Caco-2 (cell line): ENCODE data around the gene CALD1. TPM values are rescaled to one million over a fixed set of nuclear protein-coding genes. Genes with fewer than 3 reads are reported as not detected.

Source experiments
- BruUV-seq: library from RNA; stranded (reverse); fragments of 400-500 nt; replicated peaks from 2 replicates; lab custom pipeline; 2021; lab: Mats Ljungman, UMichigan
- CTCF ChIA-PET: fragments of 300-600 bp; sonication (Branson Sonifier 250); formaldehyde crosslinking; loops from one replicate; lab custom pipeline; 2022; ENCODE audit warnings: antibody characterized with exemption; lab: Charles Lee
- POLR2A ChIA-PET: fragments of 300-600 bp; sonication (Branson Sonifier 250); formaldehyde crosslinking; loops from one replicate; lab custom pipeline; 2022; ENCODE audit warnings: antibody characterized with exemption; lab: Charles Lee
- DNase-seq, 2 experiments: peaks; one replicate each; pipeline versions ENCODE4 v3.0.0 to v3.0.0-alpha.2; 2020 to 2022
- H3K27me3 ChIP-seq: replicated peaks from 2 replicates; pipeline ENCODE4 v1.6.0; 2011; ENCODE audit warnings: low read length; ENCODE audit not compliant: control insufficient read depth, insufficient read depth
- H3K36me3 ChIP-seq: 2 replicates; pipeline ENCODE4 v1.5.1; 2011; ENCODE audit warnings: low read length; ENCODE audit not compliant: control insufficient read depth, insufficient read depth
- H3K4me1 ChIP-seq: fragments of 250-450 bp; sonication (Bioruptor Pico); 2 replicates; pipeline ENCODE4 v1.5.1; 2020; ENCODE audit warnings: mild to moderate bottlenecking
- H3K4me3 ChIP-seq: 2 replicates; pipeline ENCODE4 v1.5.1; 2011; ENCODE audit warnings: low read depth, mild to moderate bottlenecking, control low read depth, low read length
- H3K9me3 ChIP-seq: fragments of 250-450 bp; sonication (Bioruptor Pico); 2 replicates; pipeline ENCODE4 v1.5.1; 2020; ENCODE audit warnings: mild to moderate bottlenecking, moderate library complexity
- H3K27ac Mint-ChIP-seq: one replicate; pipeline ENCODE4 v1.8.0; 2022; ENCODE audit warnings: mixed read lengths; ENCODE audit not compliant: unreplicated experiment
- H3K27me3 Mint-ChIP-seq: one replicate; pipeline ENCODE4 v1.8.0; 2022; ENCODE audit warnings: mixed read lengths; ENCODE audit not compliant: insufficient read depth, unreplicated experiment
- H3K36me3 Mint-ChIP-seq: one replicate; pipeline ENCODE4 v1.8.0; 2022; ENCODE audit warnings: mild to moderate bottlenecking, mixed read lengths; ENCODE audit not compliant: insufficient read depth, unreplicated experiment
- H3K4me1 Mint-ChIP-seq: one replicate; pipeline ENCODE4 v1.8.0; 2022; ENCODE audit warnings: low read depth, mixed read lengths; ENCODE audit not compliant: unreplicated experiment
- H3K4me3 Mint-ChIP-seq: one replicate; pipeline ENCODE4 v1.8.0; 2022; ENCODE audit warnings: mild to moderate bottlenecking, moderate library complexity, mixed read lengths; ENCODE audit not compliant: unreplicated experiment
- H3K9me3 Mint-ChIP-seq: one replicate; pipeline ENCODE4 v1.8.0; 2022; ENCODE audit warnings: mixed read lengths; ENCODE audit not compliant: unreplicated experiment
- intact Hi-C: fragments of 100-400 bp; cut with micrococcal nuclease; formaldehyde crosslinking; loops from one replicate; pipeline ENCODE4 v1.10.0; 2022; ENCODE audit not compliant: unreplicated experiment
- total RNA-seq: library from RNA; stranded (reverse); gene quantifications from 2 replicates; pipeline ENCODE4 v1.2.3, GENCODE V29; 2022
- TF ChIP-seq, protein P1 (sequence below), 2 experiments: fragments of 200-600 bp in 1 of 2; IDR thresholded peaks; 1 replicate in 1 of 2; 2 replicates in 1 of 2; pipeline versions ENCODE4 v1.5.1 to v1.8.0; 2011 to 2022; ENCODE audit warnings: antibody characterized with exemption in 1 of 2, control low read depth in 1 of 2, inconsistent platforms in 1 of 2, low read depth in 1 of 2, low read length in 1 of 2, mild to moderate bottlenecking in 1 of 2, moderate library complexity in 1 of 2; ENCODE audit not compliant: insufficient read depth in 1 of 2, severe bottlenecking in 1 of 2, unreplicated experiment in 1 of 2

Gene CALD1
- total RNA-seq, 1 experiment from 2014 or later: 155 TPM

DNA sequence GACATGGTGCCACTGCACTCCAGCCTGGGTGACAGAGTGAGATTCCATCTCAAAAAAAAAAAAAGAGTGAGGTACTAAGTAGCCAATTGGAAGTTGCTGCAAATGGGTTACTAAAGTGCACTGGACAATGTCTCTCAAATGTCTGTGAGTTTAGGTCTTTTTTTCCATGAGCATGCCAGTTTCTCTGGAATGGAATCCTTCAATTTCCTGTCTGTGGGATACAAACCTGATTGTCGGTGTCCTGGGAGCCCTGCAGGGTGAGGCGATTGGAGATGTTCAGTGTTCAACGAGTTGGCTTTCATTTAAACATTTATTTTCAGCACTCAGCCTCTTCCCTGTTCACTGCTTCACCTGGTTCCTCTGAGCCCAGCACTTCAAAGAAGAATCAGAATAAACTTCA is 5.3 kb upstream of the CALD1 start:
- no peak for DNase-seq
- CTCF ChIA-PET: no interaction called here
- Histone ChIP-seq H3K27me3 (no peaks in the 10 kb centered on the region), H3K36me3 (no peaks in the 10 kb centered on the region), H3K9me3 (no peaks in the 10 kb centered on the region), H3K4me3 (no peak overlapping the region), H3K4me1 (peaks cover 19% of the 10 kb centered on the region)
- no peak overlapping the region for H3K27ac Mint-ChIP-seq
- no peak overlapping the region for H3K4me3 Mint-ChIP-seq
- POLR2A ChIA-PET: no interaction called here
- no TSS peak for BruUV-seq
- H3K36me3 Mint-ChIP-seq: peaks cover 1% of the 10 kb centered on the region
- intact Hi-C loops: no loop called here
- no peaks in the 10 kb centered on the region for H3K9me3 Mint-ChIP-seq
- TF ChIP-seq, protein P1, sequence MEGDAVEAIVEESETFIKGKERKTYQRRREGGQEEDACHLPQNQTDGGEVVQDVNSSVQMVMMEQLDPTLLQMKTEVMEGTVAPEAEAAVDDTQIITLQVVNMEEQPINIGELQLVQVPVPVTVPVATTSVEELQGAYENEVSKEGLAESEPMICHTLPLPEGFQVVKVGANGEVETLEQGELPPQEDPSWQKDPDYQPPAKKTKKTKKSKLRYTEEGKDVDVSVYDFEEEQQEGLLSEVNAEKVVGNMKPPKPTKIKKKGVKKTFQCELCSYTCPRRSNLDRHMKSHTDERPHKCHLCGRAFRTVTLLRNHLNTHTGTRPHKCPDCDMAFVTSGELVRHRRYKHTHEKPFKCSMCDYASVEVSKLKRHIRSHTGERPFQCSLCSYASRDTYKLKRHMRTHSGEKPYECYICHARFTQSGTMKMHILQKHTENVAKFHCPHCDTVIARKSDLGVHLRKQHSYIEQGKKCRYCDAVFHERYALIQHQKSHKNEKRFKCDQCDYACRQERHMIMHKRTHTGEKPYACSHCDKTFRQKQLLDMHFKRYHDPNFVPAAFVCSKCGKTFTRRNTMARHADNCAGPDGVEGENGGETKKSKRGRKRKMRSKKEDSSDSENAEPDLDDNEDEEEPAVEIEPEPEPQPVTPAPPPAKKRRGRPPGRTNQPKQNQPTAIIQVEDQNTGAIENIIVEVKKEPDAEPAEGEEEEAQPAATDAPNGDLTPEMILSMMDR (IDR thresholded peaks at IDR 0.05; ENCODE audit: insufficient read depth in 1 of 2, low read depth in 1 of 2, low read length in 1 of 2, severe bottlenecking in 1 of 2, unreplicated experiment in 1 of 2): no peak
- peaks cover 28% of the 10 kb centered on the region for H3K4me1 Mint-ChIP-seq
- no peaks in the 10 kb centered on the region for H3K27me3 Mint-ChIP-seq

DNA sequence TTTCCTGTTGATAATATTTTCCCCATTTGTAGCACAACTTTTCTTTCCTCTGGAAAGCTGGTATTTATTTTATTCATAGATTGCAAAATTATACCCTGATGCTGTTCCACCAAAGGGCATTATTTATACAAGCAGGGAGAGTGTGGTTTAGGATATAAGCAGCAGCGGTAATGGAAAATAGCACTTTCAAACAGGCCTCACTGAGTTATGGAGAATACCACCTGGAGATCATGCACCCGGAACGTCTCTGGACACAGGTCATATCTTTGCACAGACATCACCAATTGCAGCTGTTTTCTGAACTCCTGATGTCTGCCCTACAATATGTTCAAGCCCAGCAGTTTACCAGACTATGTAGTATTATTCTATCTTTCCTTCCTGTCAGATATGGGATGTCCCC is 2.0 kb upstream of the CALD1 start:
- DNase-seq: no peak
- H3K4me3 Mint-ChIP-seq: no peak overlapping the region
- no peaks in the 10 kb centered on the region for H3K27me3 ChIP-seq
- POLR2A ChIA-PET: interaction anchor here (0.5 kb wide), 1 partner anchor 12 kb away, joined by 3 read pairs; no protein-coding TSS in a partner anchor
- intact Hi-C loops: loop anchor here (5.0 kb wide), 1 partner anchor 165 kb away; no protein-coding TSS in a partner anchor
- no peaks in the 10 kb centered on the region for H3K9me3 ChIP-seq
- CTCF ChIA-PET: no interaction called here
- TF ChIP-seq, protein P1 (IDR thresholded peaks at IDR 0.05; ENCODE audit: insufficient read depth in 1 of 2, low read depth in 1 of 2, low read length in 1 of 2, severe bottlenecking in 1 of 2, unreplicated experiment in 1 of 2): no peak
- no peaks in the 10 kb centered on the region for H3K27me3 Mint-ChIP-seq
- H3K4me3 ChIP-seq: no peak overlapping the region
- H3K36me3 Mint-ChIP-seq: peaks cover 9% of the 10 kb centered on the region
- no peaks in the 10 kb centered on the region for H3K36me3 ChIP-seq
- no peaks in the 10 kb centered on the region for H3K9me3 Mint-ChIP-seq
- peaks cover 30% of the 10 kb centered on the region for H3K4me1 Mint-ChIP-seq
- peak overlapping the region; percentile 79 for H3K27ac Mint-ChIP-seq
- H3K4me1 ChIP-seq: peaks cover 31% of the 10 kb centered on the region
- BruUV-seq: no TSS peak

DNA sequence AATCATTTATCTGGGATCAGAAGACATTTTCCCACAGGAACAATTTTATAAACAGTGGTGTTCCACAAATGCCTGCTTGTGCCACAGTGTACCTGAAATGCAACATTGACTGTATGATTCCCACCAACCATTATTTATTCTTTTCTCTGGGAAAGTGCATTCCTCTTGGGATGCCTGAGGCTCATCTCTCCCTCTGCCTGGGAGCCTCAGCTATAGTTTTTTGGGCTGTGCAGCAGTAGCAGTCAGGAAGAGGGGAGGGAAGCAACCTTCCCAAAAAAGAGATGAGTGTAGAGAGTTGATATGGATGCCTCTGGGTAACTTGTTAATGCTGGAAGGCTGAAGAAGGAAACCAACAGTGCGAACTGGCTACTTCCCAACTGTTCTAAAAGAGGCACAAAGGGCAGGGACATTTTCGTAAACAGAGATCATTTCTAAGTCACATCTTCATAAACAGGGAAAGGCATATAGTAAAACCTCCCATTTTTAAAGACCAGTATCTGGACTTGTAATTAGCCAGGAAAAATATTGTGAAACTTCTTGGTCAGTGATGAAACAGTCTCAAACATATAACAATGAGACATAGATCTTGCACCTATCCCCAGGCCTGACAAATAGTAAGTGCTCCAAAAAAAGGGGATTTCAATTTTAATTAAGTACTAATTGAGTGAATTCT is 1.4 kb upstream of the CALD1 start:
- Mint-ChIP-seq H3K4me1 (peaks cover 30% of the 10 kb centered on the region), H3K9me3 (no peaks in the 10 kb centered on the region), H3K36me3 (peaks cover 9% of the 10 kb centered on the region), H3K27me3 (no peaks in the 10 kb centered on the region), H3K4me3 (peak overlapping the region; percentile 79), H3K27ac (peak overlapping the region; percentile 79)
- Histone ChIP-seq H3K9me3 (no peaks in the 10 kb centered on the region), H3K27me3 (no peaks in the 10 kb centered on the region), H3K36me3 (no peaks in the 10 kb centered on the region), H3K4me3 (no peak overlapping the region), H3K4me1 (peaks cover 31% of the 10 kb centered on the region)
- no TSS peak for BruUV-seq
- intact Hi-C loops: loop anchor here (2.0 to 5.0 kb wide), 4 partner anchors 17 to 164 kb away; no protein-coding TSS in a partner anchor
- no peak for DNase-seq
- POLR2A ChIA-PET: no interaction called here
- TF ChIP-seq, protein P1 (IDR thresholded peaks at IDR 0.05; ENCODE audit: insufficient read depth in 1 of 2, low read depth in 1 of 2, low read length in 1 of 2, severe bottlenecking in 1 of 2, unreplicated experiment in 1 of 2): no peak
- CTCF ChIA-PET: no interaction called here
